ENCODE results near the gene SLC52A3. TPM values are rescaled to one million over a fixed set of nuclear protein-coding genes. Genes with fewer than 3 reads are reported as not detected.
A peak's percentile ranks its signal among the peaks of the same experiment; 100 is the strongest.
"Not testable (repeated sequence)": the region's sequence is repeated elsewhere in the genome, so short reads cannot be mapped to it uniquely, and the experiment has no call there.

SLC52A3 gene
- 2.7 TPM for total RNA-seq
- long read RNA-seq, partial matches to known transcripts = 0 of 1 reads
- long read RNA-seq, other reads (novel, unspliced or antisense) = 0 of 1 reads

- intact Hi-C loops (cut with DNase I) = no loop called here
- DNase-seq (ENCODE audit: missing footprints) (no peak), ATAC-seq (peak; percentile 40)
Observed at GRCh38 chr20:768426-768978, at the start of gene SLC52A3. SLC52A3 (minus strand) TSS chr20:768500; CDS start chr20:765774, 2,726 bp downstream.

GRCh38 chr20:815914-816606 is 47.8 kb upstream of the SLC52A3 start:
- ATAC-seq (peak; percentile 20), DNase-seq (ENCODE audit: missing footprints) (peak; percentile 82)
- intact Hi-C loops (cut with DNase I) = loop anchor here (1.0 to 2.0 kb wide), 2 partner anchors 140 to 397 kb away; no protein-coding TSS in a partner anchor

- DNase-seq (ENCODE audit: missing footprints) = no peak
- no peak for ATAC-seq
- intact Hi-C loops (cut with DNase I) = no loop called here
Observed at GRCh38 chr20:815226-815625, 46.9 kb upstream of the SLC52A3 start.

- no peak for ATAC-seq
- no peak for DNase-seq (ENCODE audit: missing footprints)
- intact Hi-C loops (cut with DNase I) = no loop called here
Observed at GRCh38 chr20:813390-813789, 45.1 kb upstream of the SLC52A3 start.

GRCh38 chr20:812435-812814 is 44.1 kb upstream of the SLC52A3 start:
- intact Hi-C loops (cut with DNase I); ATAC-seq; DNase-seq (ENCODE audit: missing footprints): not testable (repeated sequence)

GRCh38 chr20:811776-812434 is 43.6 kb upstream of the SLC52A3 start:
- intact Hi-C loops (cut with DNase I); ATAC-seq: not testable (repeated sequence)

GRCh38 chr20:805713-806112 is 37.4 kb upstream of the SLC52A3 start:
- ATAC-seq (no peak), DNase-seq (ENCODE audit: missing footprints) (no peak)
- intact Hi-C loops (cut with DNase I) = no loop called here

More at GRCh38 chr20:811776-812434, 43.6 kb upstream of the SLC52A3 start:
- not testable (repeated sequence) for DNase-seq (ENCODE audit: missing footprints)

GRCh38 chr20:801678-802077 is 33.4 kb upstream of the SLC52A3 start:
- ATAC-seq = no peak
- intact Hi-C loops (cut with DNase I) = no loop called here
- DNase-seq (ENCODE audit: missing footprints) = no peak

- intact Hi-C loops (cut with DNase I); ATAC-seq; DNase-seq (ENCODE audit: missing footprints): not testable (repeated sequence)
Observed at GRCh38 chr20:800026-800425, 31.7 kb upstream of the SLC52A3 start.

GRCh38 chr20:798746-799145 is 30.4 kb upstream of the SLC52A3 start:
- intact Hi-C loops (cut with DNase I); DNase-seq (ENCODE audit: missing footprints); ATAC-seq: not testable (repeated sequence)

- intact Hi-C loops (cut with DNase I) = no loop called here
- ATAC-seq (no peak), DNase-seq (ENCODE audit: missing footprints) (no peak)
Observed at GRCh38 chr20:796921-797320, 28.6 kb upstream of the SLC52A3 start.

- DNase-seq (ENCODE audit: missing footprints) = no peak
- no peak for ATAC-seq
- intact Hi-C loops (cut with DNase I) = no loop called here
Observed at GRCh38 chr20:792248-792647, 23.9 kb upstream of the SLC52A3 start.

- ATAC-seq = no peak
- intact Hi-C loops (cut with DNase I) = no loop called here
- DNase-seq (ENCODE audit: missing footprints) = no peak
Observed at GRCh38 chr20:791056-791455, 22.8 kb upstream of the SLC52A3 start.

GRCh38 chr20:787825-788224 is 19.5 kb upstream of the SLC52A3 start:
- intact Hi-C loops (cut with DNase I) = no loop called here
- no peak for ATAC-seq
- no peak for DNase-seq (ENCODE audit: missing footprints)

GRCh38 chr20:779771-780170 is 11.5 kb upstream of the SLC52A3 start:
- intact Hi-C loops (cut with DNase I) = no loop called here
- ATAC-seq (no peak), DNase-seq (ENCODE audit: missing footprints) (no peak)

GRCh38 chr20:776165-776564 is 7.9 kb upstream of the SLC52A3 start:
- intact Hi-C loops (cut with DNase I) = no loop called here
- ATAC-seq = no peak
- DNase-seq (ENCODE audit: missing footprints) = no peak

GRCh38 chr20:775679-776135 is 7.4 kb upstream of the SLC52A3 start:
- DNase-seq (ENCODE audit: missing footprints) (peak; percentile 71), ATAC-seq (peak; percentile 20)

GRCh38 chr20:774660-775057 is 6.4 kb upstream of the SLC52A3 start:
- no peak for ATAC-seq
- intact Hi-C loops (cut with DNase I) = no loop called here
- DNase-seq (ENCODE audit: missing footprints) = no peak

More at GRCh38 chr20:775679-776135, 7.4 kb upstream of the SLC52A3 start:
- intact Hi-C loops (cut with DNase I) = no loop called here

GRCh38 chr20:774016-774659 is 5.8 kb upstream of the SLC52A3 start:
- no peak for DNase-seq (ENCODE audit: missing footprints)
- no peak for ATAC-seq
- intact Hi-C loops (cut with DNase I) = no loop called here

Data from Right ventricle myocardium inferior (tissue), 1 donor.